ENCODE results near the gene TTLL8. TPM values are rescaled to one million over a fixed set of nuclear protein-coding genes. Genes with fewer than 3 reads are reported as not detected.
"Not testable (repeated sequence)": the region's sequence is repeated elsewhere in the genome, so short reads cannot be mapped to it uniquely, and the experiment has no call there.

TTLL8 gene
- total RNA-seq, 1 experiment from 2014 or later = not detected

DNA sequence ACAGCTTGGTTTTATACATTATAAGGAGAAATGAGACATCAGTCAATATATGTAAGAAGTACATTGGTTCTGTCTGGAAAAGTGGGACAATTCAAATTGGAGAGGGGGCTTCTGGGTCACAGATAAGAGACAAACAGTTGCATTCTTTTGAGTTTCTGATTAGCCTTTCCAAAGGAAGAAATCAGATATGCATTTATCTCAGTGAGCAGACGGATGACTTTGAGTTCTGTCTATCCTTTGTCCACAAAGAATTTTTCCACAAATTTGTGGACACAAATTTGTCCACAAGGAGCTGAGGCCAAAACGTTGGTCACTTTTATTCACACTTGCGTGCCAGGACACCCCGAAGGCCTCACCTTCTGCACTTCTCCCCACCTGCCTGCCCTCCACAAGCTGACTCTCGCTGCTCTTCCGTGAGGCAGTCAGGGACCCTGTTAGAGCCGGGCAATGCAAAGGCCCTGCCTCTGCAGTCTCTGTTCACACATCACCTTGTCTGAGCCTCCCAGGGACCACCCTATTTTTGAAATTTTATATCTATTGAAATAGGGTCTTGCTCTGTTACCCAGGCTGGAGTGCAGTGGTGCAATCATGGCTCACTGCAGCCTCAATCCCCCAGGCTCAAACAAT, 66.1 kb downstream of the TTLL8 start:
- in situ Hi-C loops (cut with HindIII; ENCODE audit: low pct_unique_long_range_greater_than_20kb, low sequenced_read_pairs) = no loop called here

DNA sequence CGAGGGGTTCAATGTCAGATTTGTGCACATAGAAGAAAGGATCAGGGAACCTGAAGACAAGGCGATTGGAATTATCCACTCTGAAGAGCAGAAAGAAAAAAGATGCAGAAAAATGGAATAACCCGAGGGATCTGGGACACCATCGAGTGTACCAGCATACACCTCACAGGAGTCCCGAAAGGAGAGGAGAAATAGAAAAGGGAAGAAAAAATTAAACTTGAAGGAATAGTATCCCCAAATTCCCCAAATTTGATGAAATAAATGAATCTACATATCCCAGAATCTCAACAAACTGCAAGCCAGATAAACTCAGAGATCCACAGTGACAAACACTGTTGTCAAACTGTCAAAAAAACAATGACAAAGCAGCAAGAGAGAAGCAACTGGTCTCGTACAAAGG, 66.9 kb downstream of the TTLL8 start:
- in situ Hi-C loops (cut with HindIII; ENCODE audit: low pct_unique_long_range_greater_than_20kb, low sequenced_read_pairs) = no loop called here

More for the DNA sequence above, 66.1 kb downstream of the TTLL8 start:
- DNase-seq (ENCODE audit: low read depth, low spot score) = no peak

DNA sequence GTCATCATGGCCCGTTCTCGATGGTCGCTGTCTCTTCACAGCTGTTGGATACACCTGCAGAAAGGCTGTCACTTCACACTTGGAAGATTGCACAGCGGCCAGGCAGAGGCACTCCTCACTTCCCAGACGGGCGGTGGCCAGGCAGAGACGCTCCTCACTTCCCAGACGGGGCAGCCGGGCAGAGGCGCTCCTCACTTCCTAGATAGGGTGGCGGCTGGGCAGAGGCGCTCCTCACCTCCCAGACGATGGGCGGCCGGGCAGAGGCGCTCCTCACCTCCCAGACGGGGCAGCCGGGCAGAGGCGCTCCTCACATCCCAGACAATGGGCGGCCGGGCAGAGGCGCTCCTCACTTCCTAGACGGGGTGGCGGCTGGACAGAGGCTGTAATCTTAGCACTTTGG, 68.3 kb downstream of the TTLL8 start:
- in situ Hi-C loops (cut with HindIII; ENCODE audit: low pct_unique_long_range_greater_than_20kb, low sequenced_read_pairs); DNase-seq (ENCODE audit: low read depth, low spot score): not testable (repeated sequence)

More for the DNA sequence above, 66.9 kb downstream of the TTLL8 start:
- no peak for DNase-seq (ENCODE audit: low read depth, low spot score)

DNA sequence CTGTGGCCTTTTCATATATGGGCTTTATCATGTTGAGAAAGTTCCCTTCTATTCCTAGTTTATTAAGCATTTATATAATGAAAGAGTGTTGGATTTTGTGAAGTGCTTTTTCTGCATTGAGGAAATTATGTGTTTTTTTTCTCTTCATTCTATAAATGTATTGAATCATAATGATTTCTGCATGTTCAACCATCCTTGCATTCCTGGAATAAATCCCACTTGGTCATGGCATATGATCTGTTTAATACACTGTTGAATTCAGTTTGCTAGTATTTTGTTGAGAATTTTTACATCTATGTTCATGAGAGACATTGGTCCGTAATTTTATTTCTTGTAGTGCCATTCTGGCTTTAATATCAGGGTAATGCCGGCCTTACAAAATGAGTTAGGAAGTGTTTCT, 71.8 kb downstream of the TTLL8 start:
- no peak for DNase-seq (ENCODE audit: low read depth, low spot score)

DNA sequence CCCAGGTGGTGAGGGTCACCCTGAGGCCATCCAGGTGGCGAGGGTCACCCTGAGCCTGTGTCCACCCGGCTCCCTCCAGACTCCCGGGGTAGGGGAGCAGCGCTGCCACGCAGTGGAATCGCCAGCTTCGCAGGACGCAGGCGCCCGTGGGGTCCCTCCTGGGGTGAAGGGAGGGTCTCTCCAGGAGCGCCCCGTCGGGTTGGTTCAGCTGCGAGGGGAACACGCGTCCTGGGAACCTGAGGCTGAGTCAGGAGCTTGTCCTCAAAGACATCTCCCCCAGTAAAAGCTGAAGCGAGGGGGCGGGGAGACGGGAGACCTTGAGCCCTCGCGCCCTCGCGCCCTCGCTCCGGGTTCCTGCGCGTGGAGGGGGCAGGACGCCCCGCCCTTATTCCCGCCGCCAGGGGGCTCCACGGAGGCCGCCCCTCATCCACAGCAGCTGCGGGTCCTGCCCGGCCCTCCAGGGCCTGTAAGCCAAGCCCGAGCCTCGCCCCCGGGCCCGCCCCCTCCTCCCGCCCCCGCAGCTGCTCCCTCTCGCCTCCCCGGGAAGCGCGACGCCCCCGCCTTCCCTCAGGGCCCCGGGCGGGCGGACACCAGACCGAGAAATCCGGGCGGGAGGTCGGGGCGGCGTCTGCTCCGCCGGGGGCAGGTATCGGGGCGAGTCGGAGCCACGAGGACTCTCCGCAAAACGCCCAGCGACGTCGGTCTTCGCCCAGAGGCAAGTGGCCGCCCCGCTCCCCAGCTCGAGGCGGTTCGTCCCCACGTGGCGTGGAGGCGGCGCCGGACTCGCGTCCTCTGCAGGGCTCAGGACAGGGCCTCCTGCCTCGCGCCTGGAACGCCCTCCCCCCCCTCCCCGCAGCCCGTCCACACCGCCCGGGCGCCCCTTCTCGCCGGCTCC, 74.7 kb downstream of the TTLL8 start:
- DNase-seq (ENCODE audit: low read depth, low spot score) = no peak
- in situ Hi-C loops (cut with HindIII; ENCODE audit: low pct_unique_long_range_greater_than_20kb, low sequenced_read_pairs) = no loop called here

More for the DNA sequence above, 71.8 kb downstream of the TTLL8 start:
- in situ Hi-C loops (cut with HindIII; ENCODE audit: low pct_unique_long_range_greater_than_20kb, low sequenced_read_pairs) = no loop called here

DNA sequence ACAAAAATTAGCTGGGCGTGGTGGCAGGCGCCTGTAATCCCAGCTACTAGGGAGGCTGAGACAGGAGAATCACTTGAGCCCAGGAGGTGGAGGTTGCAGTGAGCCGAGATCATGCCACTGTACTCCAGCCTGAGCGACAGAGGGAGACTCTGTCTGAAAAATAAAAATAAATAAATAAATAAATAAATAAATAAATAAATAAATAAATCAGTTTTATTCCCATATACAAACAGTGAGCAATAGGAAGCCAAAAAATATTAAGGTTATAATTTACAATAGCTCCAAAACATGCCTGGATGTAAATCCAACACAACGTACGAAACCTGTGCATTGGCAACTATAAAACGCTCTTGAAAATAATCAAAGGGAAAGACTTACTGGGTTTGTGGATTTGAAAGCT, 76.3 kb downstream of the TTLL8 start:
- DNase-seq (ENCODE audit: low read depth, low spot score); in situ Hi-C loops (cut with HindIII; ENCODE audit: low pct_unique_long_range_greater_than_20kb, low sequenced_read_pairs): not testable (repeated sequence)

DNA sequence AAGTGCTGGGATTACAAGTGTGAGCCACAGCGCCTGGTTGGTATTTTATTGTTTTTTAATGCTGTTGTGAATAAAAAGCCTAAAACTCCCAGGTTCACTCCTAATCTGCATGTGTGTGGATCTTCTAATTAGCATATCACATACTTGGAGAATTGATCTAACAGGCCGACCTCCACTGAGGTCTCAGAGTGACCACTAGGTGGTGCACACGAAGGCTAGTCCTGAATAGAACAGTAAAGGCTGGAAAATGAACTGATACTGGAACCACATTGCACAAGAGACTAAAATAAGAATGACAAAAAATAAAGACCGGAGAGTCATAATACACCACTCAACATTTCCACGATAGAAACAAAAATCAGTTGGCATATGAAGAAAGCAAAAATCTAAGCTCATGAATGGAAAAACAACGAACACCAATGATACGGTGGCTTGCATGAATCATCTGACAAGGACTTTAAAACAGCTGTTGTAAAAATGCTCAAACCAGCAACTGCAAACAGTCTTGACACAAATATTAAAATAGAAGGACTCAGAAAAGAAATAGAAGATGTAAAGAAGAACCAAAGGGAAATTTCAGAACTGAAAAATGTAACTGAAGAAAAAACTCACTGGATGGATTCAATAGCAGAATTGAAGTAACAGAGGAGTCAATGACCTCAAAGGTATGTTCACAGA, 78.4 kb downstream of the TTLL8 start:
- peak; percentile 84 for DNase-seq (ENCODE audit: low read depth, low spot score)
- in situ Hi-C loops (cut with HindIII; ENCODE audit: low pct_unique_long_range_greater_than_20kb, low sequenced_read_pairs) = no loop called here

DNA sequence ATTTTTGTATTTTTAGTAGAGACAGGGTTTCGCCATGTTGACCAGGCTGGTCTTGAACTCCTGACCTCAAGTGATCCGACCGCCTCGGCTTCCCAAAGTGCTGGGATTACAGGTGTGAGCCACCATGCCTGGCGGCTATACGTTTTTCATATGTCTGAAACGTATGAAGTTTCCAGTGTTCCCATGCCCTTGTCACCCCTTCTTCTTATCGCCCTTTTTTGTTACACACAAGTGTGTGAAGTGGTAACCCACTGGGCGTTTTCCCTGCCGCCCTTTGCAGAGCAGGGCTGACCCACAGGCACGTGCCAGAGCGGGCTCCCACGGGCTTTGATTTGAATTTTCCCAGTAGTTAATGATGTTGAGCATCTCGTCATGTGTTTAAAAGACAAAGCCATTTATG, 80.5 kb downstream of the TTLL8 start:
- DNase-seq (ENCODE audit: low read depth, low spot score) = no peak
- in situ Hi-C loops (cut with HindIII; ENCODE audit: low pct_unique_long_range_greater_than_20kb, low sequenced_read_pairs) = no loop called here

DNA sequence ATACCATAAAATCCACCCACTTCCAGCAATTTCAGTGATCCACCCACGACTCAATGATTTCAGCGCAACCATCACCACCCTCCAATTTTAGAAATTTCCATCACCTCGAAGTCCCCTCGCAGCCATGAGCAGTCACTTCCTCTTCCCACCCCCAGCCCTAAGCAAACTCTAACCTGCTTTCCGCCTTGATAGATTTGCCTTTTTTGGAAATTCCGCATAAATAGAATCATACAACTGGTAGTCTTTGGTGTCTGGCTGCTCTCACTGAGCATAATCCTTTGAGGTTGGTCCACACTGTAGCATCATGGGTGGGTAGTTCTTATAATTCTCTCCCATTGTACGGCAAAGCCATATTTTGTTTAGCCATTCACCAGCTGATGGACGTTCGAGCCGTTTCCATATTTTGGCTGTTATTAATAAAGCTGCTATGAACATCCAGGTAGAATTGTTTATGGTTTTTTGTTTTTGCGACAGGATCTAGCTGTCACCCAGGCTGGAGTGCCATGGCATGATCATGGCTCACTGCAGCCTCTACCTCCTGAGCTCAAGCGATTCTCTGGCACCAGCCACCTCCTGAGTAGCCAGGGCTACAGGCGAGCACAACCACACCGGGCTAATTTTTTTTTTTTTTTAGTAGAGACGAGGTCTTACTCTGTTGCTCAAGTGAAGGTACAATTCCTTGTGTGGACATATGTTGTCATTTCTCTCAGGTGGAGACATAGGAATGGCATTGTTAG, 81.5 kb downstream of the TTLL8 start:
- DNase-seq (ENCODE audit: low read depth, low spot score) = no peak

DNA sequence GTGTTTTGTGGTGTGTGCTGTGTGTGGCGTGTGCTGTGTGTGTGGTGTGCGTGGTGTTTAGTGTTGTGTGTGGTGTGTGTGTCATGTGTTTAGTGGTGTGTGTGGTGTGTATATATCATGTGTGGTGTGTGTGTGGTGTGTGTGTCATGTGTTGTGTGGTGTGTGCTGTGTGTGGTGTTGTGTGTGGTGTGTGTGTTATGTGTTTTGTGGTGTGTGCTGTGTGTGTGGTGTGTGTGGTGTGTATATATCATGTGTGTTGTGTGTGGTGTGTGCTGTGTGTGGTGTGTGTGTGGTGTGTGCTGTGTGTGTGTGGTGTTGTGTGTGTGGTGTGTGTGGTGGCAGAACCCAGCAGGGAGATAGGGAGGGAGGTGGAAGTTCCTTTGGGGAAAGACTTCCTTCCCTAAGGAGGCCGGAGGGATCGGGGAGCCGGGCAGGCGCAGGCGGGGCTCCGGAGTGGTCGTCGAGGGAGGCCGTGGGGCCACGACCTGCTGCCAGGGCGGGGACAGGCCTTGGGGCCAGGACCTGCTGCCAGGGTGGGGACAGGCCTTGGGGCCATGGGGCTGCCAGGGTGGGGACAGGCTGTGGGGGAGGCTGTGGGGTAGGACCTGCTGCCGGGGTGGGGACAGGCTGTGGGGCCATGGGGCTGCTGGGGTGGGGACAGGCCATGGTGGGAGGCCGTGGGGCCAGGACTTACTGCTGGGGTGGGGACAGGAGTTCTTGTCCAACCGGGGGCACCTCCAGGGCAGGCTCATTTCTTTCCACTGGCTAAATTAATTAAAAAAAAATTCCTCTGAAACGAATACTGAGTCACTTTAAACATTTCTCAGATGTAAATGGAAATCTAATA, 82.3 kb downstream of the TTLL8 start:
- DNase-seq (ENCODE audit: low read depth, low spot score) = no peak
- in situ Hi-C loops (cut with HindIII; ENCODE audit: low pct_unique_long_range_greater_than_20kb, low sequenced_read_pairs) = no loop called here

More for the DNA sequence above, 81.5 kb downstream of the TTLL8 start:
- in situ Hi-C loops (cut with HindIII; ENCODE audit: low pct_unique_long_range_greater_than_20kb, low sequenced_read_pairs) = no loop called here

DNA sequence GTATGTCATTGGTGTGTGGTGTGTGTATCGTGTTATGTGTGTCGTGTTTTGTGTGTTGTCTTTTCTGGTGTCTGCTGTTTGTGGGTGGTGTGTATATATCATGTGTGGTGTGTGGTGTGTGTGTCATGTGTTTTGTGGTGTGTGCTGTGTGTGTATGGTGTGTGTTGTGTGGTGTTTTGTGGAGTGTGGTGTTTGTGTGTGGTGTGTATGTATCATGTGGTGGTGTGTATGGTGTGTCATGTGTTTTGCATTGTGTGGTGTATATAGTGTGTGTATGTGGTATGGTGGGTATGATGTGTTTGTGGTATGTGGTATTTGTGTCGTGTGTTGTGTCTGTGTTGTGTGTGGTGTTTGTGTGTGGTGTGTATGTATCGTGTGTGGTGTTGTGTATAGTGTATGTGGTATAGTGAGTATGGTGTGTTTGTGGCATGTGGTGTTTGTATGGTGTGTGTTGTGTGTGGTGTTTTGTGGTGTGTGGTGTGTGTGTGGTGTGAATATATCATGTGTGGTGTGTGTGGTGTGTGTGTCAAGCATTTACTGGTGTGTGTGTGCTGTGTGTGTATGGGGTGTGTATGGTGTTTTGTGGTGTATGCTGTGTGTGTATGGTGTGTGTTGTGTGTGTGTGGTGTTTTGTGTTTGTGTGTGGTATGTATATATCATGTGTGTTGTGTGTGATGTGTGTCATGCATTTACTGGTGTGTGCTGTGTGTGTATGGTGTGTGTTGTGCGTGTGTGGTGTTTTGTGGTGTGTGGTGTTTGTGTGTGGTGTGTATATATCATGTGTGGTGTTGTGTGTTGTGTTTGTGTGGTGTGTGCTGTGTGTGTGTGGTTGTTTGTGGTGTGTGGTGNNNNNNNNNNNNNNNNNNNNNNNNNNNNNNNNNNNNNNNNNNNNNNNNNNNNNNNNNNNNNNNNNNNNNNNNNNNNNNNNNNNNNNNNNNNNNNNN, 84.8 kb downstream of the TTLL8 start:
- no peak for DNase-seq (ENCODE audit: low read depth, low spot score)
- in situ Hi-C loops (cut with HindIII; ENCODE audit: low pct_unique_long_range_greater_than_20kb, low sequenced_read_pairs) = no loop called here

DNA sequence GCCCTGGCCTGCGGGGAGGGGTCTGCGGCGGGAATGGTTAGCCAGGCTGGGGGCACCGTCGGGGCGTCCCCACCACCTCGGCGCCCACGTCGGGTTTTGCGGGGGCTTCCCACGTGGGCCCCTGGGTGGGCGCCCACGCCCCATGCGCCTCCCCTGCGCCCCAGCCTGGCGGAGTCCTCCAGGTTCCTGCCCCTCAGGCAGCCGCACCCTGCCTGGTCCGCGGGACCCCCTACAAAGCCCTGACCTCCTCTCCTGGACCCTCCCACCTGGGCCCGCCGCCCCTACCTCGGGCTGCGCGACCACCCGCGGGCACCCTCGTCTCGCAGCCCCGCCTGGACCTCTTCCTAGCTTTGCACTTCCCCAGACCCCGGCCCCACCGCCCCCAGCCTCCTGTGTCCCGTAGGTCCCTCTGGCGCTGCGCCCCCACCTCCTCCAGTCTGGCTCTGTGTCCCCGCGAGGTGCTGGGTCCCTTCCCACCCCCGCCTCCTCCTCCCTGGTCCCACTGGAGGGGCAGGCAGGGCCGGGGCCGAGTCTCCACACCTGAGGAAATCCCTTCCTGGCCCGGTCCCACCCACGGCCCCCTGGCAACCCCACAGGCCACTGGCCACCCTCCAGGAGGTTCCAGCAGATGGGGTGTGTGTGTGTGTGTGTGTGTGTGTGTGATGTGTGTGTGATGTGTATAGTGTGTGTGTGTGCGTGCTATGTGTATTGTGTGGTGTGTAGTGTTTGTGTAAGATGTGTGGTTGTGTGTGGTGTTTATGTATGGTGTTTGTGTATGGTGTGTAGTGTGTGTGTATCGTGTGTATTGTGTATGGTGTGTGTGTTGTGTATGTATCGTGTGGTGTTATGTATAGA, 85.7 kb downstream of the TTLL8 start:
- DNase-seq (ENCODE audit: low read depth, low spot score) = no peak
- in situ Hi-C loops (cut with HindIII; ENCODE audit: low pct_unique_long_range_greater_than_20kb, low sequenced_read_pairs) = no loop called here

DNA sequence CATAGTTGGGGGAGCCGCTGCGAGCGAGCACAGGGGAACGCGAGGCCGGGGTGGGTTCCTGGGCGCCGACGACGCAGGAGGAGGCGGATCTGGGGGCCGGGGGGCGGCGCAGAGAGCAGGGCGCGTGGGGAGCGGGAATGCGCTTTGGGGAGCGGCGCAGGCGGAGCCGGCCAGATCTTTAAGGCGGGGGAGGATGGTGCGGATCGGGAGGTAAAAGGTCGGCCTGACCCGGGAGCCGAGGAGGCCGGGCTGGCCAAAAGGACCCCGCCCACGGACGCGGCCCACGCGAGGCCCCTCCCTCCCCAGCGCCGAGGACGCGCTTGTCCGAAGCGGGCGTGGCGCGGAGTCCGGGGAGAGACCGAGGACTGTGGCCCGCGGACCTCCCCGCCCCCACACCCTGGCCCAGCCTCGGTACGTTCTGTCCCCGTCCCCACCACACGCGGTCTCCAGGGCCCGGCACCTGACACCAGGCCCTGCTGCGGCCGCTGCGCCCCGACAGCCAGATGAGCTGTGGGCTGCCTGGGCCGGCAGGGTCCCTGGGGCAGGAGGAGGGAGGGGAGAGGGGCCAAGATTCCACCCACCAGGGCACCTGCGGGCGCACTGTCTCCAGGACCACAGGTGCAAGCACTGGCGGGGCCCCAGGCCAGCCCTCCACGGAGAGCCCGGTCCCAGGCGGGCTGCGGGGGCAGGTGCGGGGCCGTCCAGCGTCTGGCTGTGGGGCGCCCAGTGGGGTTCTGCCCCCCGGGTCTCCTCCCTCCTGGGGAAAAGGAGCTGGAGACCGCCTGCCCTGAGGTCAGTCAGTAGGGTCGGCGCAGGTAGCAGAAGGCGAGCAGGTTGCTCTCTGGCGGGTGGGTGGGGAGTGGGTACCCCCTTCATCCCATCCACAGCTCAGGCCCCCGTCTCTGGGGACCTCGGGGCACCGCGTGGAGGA, 86.6 kb downstream of the TTLL8 start:
- peak; percentile 57 for DNase-seq (ENCODE audit: low read depth, low spot score)
- in situ Hi-C loops (cut with HindIII; ENCODE audit: low pct_unique_long_range_greater_than_20kb, low sequenced_read_pairs) = no loop called here

DNA sequence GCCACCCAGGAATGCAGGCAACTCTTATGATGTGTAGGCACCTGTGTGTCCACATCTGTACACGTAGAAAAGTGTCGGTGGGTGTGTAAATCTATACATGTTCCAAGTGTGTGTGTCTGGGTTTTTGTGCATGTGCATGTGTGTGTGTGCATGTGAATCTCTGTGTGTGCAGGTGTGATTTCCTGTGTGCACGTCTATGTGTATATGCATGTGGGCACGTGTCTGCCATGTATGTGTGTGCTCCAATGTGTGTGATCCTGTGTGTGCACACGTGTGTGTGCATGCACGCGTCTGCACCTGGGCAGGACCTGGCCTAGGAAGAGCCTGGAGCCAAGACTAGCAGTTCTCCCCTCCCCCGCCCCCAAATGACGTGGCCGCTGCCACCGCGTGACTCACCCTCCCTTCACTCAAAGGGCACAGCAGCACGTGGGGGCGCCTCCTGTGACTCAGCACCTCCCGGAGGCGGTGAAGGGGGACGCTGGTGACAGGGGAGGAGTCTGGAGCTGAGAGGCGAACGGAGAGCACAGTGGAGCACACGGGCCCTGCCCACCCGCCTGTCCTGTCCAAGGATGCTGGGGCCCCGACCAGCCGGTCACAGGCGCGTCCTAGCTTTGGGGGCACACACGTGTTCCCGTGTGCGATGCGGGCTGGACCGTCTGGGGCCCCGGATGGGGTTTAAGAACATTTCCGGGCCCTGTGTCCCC, 87.4 kb downstream of the TTLL8 start:
- in situ Hi-C loops (cut with HindIII; ENCODE audit: low pct_unique_long_range_greater_than_20kb, low sequenced_read_pairs) = no loop called here
- DNase-seq (ENCODE audit: low read depth, low spot score) = peak; percentile 98

All from SK-MEL-5 (cell line).